GM21786 (cell line): ENCODE measurements around the gene MACC1.

ENCODE experiments used
- ATAC-seq: cut with Tn5 transposase; IDR thresholded peaks from one replicate; pipeline ENCODE4 v1.9.1; 2021; ENCODE audit not compliant: unreplicated experiment

MACC1 gene

DNA sequence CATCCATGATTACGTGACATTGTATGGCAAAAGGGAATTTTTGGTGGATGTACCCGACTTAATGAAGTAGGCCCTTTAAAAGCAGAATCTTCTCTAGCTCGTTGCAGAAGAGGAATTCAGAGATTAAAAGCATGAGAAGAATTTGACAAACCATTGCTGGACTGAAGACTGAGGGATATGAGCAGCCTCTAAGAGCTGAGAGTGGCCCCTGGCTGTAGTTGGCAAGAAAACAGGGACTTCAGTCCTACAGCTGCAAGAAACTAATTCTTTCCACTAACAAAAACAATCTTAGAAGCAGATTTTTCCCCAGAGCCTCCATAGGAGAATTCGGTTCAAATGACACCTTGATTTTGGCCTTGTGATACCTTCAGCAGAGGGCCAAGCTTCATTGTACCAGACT lies 34.1 kb downstream of the MACC1 start:
- no peak for ATAC-seq

DNA sequence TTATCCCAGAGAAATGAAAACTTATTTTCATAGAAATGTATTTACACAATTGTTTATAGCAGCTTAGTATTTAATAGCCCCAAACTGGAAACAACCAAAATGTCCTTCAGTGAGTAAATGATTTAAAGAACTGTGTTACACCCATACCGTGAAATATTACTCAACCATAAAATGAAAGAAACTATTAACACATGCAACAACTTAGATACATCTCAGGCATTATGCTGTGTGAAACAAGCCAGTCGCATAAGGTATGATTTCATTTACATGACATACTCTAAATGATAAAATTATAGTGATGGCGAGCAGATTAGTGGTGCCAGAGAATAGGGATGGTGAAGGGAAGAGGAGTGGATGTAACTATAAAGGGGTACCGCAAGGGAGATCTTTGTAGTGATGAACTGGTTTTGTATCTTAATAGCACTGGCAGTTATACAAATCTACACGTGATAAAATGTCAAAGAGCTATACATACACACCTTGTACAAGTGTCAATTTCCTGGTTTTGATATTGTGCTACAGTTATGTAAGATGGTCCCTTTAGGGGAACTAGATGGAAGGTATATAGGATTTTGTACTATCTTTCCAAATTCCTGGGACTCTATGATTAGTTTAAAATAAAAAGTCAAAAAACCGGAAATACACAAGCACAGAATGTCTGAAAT lies 40.5 kb downstream of the MACC1 start:
- no peak for ATAC-seq

DNA sequence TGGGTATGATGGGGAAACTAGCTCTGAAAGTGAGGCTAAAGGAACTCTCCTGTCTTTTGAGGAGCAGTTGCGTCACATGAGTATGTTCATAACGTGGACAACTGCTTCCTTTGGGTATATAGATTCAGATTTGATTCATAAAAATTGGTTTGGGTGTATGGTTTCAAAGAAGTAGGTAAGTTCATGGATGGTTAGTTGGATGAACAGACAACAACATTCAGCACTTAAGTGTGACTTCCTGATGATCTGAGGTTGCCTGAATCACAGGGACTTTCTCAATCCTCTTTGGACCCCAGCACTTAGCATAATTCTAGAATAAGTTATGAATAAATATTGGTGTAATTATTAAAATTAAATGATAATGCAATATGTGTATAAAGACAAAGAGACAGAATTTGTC lies 43.4 kb downstream of the MACC1 start:
- no peak for ATAC-seq

DNA sequence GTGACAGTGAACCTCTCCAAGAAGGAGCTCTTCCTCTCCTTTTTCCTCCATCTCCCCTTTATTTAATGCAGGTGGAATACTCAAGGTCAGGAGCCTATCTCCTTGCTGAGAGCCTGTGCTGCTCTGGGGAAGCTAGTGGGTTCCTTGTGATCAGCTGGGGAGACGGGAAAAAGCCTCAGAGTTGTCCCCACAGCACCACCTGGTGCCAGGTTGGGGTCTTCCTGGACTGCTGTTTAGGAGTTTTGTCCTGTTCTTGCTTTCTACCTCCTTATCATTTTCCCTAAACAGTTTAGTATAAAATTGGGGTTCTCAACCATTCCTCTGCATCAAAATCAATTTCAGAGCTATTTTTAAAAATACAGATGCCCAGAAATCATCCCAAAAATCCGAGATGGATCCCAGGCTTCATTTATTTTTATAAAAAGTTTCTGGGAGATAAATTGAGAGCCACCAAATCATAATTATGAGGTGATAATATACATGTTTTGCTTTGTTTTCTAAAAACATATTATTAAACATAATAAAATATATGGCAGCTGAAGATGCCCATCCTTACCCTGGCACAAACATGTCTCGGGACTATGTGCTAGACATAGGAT lies 44.3 kb downstream of the MACC1 start:
- peak; percentile 61 for ATAC-seq

DNA sequence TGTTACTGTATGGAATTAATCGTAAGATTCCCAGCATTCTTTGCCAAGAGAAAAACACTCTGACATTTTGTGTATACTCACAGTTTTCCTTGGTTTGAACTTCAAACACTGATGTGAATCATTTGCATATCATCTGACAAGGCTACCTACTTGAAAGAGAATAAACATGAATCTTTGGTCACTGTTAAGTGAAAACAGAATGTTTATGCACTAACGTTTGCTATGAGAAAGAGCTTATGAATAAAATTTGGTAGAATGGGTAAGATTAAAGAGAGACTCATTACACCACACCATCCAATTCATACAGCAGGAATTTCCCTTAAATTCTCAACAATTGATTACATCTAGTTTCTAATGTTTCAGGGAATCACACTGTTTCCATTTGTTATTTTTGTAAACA lies 46.6 kb downstream of the MACC1 start:
- no peak for ATAC-seq

DNA sequence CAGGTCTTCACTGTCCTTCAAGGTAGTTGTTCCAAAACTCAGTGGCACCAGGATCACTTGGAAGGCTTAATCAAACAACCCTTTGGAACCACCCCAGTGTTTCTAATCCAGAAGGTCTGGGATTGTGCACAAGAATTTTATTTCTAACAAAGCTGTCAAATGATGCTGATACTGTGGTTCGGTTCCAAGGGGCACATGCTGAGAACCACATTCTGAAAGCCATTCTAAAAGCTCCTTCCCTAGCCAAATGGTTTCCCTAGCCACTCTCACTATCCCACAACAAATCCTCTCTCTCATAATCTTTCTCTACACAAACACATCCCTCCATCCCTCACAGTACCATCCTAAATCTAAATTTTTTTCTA lies 52.1 kb downstream of the MACC1 start:
- no peak for ATAC-seq

DNA sequence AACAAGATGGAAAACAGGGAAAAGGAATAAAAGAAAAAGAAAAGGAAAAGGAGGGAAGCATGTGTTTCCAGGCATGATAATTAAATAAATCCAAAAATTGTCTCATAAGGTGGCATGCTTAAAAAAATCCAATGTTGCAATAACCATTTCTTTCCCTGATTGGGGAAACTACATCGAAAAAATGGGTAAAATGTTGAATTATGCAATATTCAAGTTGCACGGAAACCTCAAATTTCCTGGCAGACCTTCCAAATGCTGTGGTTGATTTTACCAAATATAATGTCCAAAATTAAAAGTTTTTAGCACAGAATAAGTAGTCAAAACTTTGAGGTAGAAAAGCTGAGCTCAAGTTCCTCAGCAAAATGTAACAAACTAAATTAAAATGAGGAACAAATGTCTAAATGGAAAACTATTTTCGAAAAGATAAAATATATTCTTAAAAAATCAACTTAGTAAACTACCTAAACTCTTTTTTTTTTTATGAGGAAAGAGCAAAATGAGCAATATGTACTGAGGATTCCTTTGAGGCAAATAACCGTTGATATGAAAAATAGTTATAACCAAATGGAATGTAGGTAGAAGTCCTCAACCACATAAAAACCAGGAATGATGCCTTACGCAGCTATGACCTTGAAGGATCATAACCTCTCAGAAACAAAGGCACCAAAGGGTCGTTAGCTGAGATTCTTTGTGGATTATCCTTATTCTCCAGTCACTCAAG lies 52.6 kb downstream of the MACC1 start:
- no peak for ATAC-seq

DNA sequence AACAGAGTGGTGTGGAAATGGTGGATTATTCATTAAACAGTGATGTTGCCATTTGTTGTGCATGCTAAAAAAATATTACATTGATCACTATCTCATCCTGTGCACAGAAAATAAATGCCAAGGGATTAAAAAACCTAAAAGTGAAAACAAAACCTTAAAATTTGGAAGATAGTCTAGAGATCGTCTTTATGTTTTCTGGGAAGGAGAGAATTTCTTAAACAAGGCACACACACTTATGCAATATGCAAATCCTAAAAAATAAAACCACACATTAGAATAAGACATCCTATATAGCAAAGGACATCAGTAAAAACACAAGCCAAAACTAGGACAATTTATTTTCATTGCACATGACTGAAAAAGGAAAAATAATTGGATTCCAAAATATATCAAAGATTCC lies 54.5 kb downstream of the MACC1 start:
- ATAC-seq: no peak

DNA sequence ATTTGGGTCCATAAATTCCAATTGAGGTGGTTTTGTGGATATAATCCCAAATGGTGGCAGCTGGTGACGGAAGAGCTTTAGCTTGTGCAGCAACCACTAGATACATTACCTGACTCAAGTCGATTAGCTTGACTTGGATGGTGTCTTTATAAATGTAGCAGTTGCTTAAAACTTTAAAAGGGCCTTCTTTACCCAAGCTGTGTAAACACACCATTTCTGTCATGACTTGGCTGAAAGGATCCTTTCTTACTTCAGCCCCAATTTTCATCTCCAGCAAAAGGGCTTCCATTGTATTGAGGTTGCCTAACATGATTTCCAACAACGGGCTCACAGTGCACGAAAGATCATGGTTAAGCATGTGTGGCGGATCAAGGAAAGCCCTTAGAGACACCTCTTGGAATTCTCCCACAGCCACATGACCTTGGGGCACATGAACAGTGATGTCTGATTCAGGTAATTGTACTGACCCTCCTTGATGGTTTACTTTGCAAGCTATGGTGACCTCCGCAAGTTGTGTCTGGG lies 57.9 kb downstream of the MACC1 start:
- no peak for ATAC-seq

DNA sequence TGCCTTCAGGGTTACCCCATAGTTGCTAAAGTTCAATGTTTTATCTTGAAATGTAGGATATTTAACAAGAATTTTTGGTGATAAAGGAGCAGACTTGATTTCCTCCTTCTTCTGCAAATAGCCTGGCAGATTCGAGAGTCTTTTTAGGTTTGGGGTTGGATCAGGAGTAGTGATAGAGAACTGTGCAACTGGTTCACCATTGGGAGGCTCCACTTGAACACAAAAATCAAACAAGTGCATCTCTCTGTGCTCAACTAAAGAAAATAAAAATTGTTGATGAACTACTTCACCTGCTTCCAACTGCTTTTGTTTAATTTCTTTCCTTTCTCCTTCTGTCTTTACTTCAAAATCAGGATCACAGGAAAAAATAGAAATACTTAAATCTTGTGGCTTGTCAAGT lies 58.5 kb downstream of the MACC1 start:
- no peak for ATAC-seq

DNA sequence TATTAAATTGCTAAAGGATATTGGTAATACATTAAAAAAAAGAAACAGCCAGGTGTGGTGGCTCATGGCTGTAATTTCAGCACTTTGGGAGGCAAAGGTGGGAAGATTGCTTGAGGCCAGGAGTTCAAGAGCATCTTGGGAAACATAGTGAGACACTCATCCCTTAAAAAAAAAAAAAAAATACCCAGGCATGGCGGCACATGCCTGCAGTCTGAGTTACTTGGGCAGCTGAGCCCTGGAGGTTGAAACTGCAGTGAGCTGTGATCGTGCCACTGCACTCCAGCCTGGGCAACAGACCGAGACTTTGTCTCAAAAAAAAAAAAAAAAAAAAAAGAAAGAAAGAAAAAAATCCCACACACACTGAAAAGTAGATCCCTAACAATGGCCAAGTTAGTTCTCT lies 59.7 kb downstream of the MACC1 start:
- no peak for ATAC-seq

DNA sequence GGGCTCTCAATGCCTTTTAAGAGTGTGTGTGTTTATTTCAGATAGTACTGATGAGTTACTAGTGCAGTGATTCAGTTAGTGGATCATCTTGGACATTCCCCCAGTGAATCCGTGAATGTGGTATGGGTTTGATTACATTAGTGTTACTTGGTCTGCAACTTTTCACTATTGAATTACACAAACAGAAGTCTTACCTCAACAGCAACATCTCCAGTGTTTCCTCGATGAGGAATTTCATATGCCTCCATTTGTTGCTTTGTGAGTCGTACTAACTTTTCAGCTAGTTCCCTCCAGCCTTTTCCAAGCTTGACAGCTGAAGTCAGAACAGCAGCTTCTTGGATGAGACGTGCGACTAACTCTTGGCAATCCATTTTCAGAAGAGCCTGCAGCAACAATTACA lies 63.2 kb downstream of the MACC1 start:
- ATAC-seq: no peak

DNA sequence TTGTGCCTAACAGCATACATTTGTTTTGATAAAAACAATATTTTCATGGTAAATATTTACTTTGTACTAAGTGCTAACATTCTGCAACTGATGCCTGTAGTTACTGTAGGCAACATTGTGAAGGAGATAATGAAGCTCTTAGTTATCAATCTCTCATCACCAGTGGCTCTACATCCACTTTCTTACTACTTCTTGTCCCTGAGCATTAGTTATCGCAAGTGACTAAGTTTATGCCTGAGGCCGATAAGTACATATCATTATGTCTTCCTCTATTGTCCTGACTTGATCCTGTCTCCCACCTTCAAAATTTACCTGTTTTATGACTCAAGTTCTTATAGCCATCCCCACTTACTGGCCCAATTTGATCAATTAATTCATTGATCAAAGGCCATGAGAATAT lies 63.6 kb downstream of the MACC1 start:
- ATAC-seq: no peak

DNA sequence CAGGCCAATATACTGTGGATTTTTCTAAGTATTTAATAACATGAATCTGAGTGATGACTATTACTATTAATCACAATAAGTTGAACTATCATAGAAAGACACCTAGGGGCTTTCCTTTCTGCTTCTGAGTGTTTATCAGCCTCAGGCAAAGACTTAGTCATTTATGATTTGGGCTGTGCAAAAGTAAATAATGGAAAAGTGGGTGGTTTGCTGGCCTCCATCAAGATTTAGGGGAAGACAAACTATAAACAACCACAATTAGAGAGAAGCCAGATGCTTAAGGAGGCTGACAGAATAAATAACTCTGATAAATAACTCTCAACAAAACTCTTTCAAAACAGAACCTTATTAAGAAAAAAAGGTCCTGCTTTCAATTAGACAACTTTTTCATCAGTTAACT lies 64.7 kb downstream of the MACC1 start:
- no peak for ATAC-seq

DNA sequence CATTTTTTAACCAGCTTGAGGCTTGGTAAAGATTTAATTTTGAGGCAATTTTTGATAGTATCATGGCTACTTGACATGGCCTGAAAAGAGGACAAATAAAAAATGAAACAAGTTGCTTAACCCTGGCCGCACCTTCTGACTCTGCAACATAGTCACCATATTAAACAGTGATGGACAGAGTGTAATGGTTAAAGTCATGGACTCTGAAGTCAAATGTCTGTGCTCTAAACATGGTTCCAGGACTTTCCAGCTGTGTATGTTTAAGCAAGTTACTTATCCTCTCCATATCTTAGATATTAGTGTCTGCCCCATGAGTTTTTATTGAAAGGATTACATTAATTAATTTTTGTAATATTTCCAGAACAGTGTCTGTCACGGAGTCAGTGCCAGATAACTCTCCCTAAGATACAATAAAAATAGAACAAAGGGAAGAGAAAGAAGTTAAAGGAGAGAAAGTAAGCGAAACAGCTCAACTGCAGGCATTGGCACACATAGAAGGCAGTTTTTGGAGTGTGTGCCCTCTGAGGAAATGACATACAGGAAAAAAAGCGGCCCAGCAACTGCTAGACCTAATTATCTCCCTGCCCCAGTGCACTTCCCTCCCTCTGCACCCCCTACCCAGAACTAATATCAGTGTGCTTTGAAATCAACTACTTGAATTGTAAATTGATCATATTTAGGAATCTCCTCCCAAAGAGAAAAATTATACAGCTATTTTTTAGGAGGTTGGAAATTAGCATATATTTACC lies 65.3 kb downstream of the MACC1 start:
- no peak for ATAC-seq

DNA sequence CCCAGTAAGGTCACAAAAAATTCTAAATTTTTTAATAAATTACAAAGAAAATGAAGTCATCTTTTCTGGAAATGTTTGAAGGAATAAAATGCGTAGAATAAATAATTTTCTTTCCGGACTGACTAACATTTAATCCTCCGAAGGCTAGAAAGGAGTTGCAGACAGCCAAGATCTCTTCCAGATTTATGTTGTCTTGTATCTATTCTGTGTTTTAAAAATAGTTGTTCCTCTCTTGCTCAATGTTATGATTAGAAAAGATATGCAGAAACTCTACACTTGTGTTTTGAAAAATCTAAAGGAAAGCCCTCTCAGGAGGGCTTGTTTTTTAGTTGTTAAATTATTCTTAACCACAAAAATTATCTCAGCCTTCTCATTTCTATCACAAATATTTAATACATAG lies 70.7 kb downstream of the MACC1 start:
- ATAC-seq: no peak

DNA sequence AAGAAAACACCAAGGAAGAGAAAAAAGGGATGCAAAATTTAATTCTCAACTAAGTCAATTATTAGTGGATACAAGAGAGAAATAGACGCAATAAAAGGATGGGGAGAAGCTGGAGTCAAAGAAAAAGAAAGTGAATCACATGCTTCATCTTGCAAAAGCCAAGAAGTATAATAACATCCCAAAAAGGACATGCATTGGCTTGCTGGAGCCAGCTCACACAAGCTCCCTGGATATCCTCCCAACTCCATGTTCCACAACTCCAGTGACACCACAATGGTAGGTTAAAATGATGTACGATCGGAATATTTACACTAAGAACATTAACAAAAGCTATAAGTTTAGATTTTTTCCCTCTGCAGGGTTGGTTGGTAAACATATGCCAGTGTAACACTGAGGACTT lies 72.4 kb downstream of the MACC1 start:
- ATAC-seq: no peak

DNA sequence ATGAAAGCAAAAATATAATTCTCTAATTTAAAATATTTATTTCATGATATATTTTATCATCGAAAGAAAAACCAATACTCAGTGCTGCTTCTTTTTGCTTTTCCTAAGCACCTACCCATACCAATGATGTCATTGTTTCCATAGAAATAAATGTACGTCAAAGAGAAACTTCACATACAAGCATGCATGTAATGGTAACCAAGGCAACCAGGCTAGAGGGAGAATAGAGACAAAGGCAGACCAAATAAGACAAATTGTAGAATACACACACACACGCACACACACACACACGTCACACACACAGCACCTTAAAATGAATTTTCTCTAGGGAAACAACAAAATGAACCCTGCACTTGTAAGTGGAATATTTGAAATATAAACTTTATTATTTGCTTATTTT lies 75.5 kb downstream of the MACC1 start:
- ATAC-seq: no peak

DNA sequence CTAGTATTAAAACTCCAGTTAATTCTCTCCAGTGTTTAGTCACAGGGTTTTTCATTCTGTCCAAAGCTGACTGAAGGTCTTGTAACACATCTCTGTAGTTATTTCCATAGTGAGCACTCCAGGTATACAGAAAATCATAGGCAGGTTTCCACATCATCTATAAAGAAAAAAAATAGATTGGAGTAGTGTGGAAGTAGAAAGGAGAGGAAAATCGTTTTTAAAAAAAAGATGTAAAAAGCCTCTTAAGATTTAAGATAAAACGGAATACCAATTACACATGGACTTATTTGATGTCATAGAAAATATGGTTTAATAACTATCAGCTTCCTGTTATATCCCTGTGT lies 76.2 kb downstream of the MACC1 start:
- no peak for ATAC-seq

DNA sequence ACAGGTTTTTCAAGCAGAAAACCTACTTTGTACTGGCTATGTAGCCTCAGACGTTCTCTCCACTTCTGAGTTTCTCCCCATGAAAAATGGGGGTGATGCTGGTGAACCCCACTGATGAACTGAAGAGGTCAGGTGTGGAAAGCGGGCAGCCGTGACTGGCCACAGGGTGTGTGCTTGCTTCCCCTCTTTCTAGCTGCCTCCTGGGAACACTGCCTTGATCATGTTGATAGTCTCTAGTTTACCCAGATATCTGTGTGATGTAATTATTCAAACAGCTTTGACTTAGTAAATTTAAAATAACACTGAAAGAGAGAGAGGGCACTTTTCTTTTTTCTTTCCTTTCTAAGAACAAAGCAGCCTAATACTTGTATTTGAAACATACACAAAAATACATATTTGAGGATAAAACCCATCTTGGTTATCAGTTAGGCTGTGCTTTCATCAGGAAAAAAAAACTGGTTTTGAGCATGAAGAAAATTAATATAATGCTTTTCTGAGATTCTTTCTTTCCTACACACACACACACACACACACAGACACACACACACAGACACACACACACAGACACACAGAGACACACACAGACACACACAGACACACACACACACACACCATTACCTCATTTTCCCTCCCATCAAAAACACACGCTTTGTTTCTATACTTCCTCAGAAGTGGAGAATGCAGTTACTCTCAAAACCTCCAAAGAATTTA lies 76.7 kb downstream of the MACC1 start:
- no peak for ATAC-seq

DNA sequence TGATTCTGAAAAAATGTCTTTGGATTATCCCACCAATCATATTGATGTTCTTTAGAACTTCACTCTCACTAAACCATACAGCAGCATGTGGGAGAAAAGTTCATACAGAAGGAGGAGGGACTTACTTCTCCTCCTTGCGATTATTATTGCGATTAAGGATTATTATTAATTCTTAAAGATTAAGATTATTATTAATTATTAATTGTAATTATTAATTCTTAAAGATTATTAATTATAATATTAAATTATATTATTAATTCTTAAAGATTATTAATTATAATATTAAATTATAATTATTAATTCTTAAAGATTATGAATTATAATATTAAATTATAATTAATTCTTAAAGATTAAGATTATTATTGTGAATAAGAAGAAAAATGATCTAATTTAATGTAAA lies 80.5 kb downstream of the MACC1 start:
- no peak for ATAC-seq
